Small intestine (tissue), 16 donors: ENCODE data around the gene TOR1AIP2. TPM values are rescaled to one million over a fixed set of nuclear protein-coding genes. Genes with fewer than 3 reads are reported as not detected.

Source experiments
- DNase-seq, 2 donors: peaks; one replicate each; pipeline versions ENCODE4 v3.0.0 to v3.0.0-alpha.2; 2013
- FAIRE-seq: peaks from 2 replicates; lab custom pipeline; 2012; peaks lifted over from hg19 to GRCh38; lab: Jason Lieb, UNC
- H3K27ac ChIP-seq, 3 donors: one replicate each; pipeline ENCODE4 v1.5.1; 2013; ENCODE audit warnings: low read length in 2 of 3, mild to moderate bottlenecking in 2 of 3, control low read depth in 1 of 3, inconsistent platforms in 1 of 3, low read depth in 1 of 3, moderate library complexity in 1 of 3
- H3K27me3 ChIP-seq, 3 donors: one replicate each; pipeline ENCODE4 v1.6.1; 2013; ENCODE audit warnings: low read length in 3 of 3, inconsistent platforms in 1 of 3; ENCODE audit not compliant: control insufficient read depth in 3 of 3, insufficient read depth in 3 of 3
- H3K36me3 ChIP-seq, 3 donors: one replicate each; pipeline ENCODE4 v1.6.1; 2013; ENCODE audit warnings: low read length in 3 of 3, inconsistent platforms in 1 of 3, low read depth in 1 of 3, mild to moderate bottlenecking in 1 of 3, moderate library complexity in 1 of 3; ENCODE audit not compliant: control insufficient read depth in 3 of 3, insufficient read depth in 2 of 3
- H3K4me1 ChIP-seq, 3 donors: one replicate each; pipeline ENCODE4 v1.6.1; 2013; ENCODE audit warnings: low read length in 2 of 3, inconsistent platforms in 1 of 3, low read depth in 1 of 3, mild to moderate bottlenecking in 1 of 3, moderate library complexity in 1 of 3; ENCODE audit not compliant: control insufficient read depth in 3 of 3, insufficient read depth in 2 of 3
- H3K4me3 ChIP-seq, 3 donors: one replicate each; pipeline ENCODE4 v1.5.1; 2013; ENCODE audit warnings: low read length in 3 of 3, control low read depth in 1 of 3, inconsistent platforms in 1 of 3, low read depth in 1 of 3, mild to moderate bottlenecking in 1 of 3, moderate library complexity in 1 of 3
- H3K9me3 ChIP-seq, 2 donors: one replicate each; pipeline ENCODE4 v1.6.1; 2013; ENCODE audit warnings: low read depth in 1 of 2, low read length in 1 of 2; ENCODE audit not compliant: control insufficient read depth in 2 of 2, insufficient read depth in 1 of 2
- WGBS, 3 donors: extraction: QIAGEN DNeasy Blood & Tissue Kit; methylation state at CpG; one replicate each; pipeline ENCODE4 v1.1.7; 2013; 5-methylcytosine and 5-hydroxymethylcytosine counted together
- long read RNA-seq, 10 donors: transcript quantifications; one replicate each; lab custom pipeline, GENCODE V29; 2026
- polyA plus RNA-seq, 4 donors: library from polyadenylated mRNA; stranded (reverse) in 3 of 4; unstranded in 1 of 4; fragments of 200-250 nt in 3 of 4; fragments of 120-200 nt in 1 of 4; gene quantifications; one replicate each; pipeline versions ENCODE4 v1.2.1 to v1.2.3, GENCODE V29; 2013
- donor health status: healthy with polysubstance abuse.
- donor health status: control.
- donor health status: control.
- donor health status: Bipolar disorder and iron deficiency.
- donor health status: healthy.

Gene TOR1AIP2
- 10 to 100 TPM; 13.3 to 73.5 (median 20.9) TPM for polyA plus RNA-seq
- long read RNA-seq, donor 1: 0 reads
- long read RNA-seq, donor 2, full-length matches to known transcripts: 3 of 3 reads
- long read RNA-seq, donor 2, partial matches to known transcripts: 0 of 3 reads
- long read RNA-seq, donor 2, other reads (novel, unspliced or antisense): 0 of 3 reads
- long read RNA-seq, donor 3, full-length matches to known transcripts: 5 of 5 reads
- long read RNA-seq, donor 3, partial matches to known transcripts: 0 of 5 reads
- long read RNA-seq, donor 3, other reads (novel, unspliced or antisense): 0 of 5 reads
- long read RNA-seq, donor 4: 0 reads
- long read RNA-seq, donor 5: 0 reads
- long read RNA-seq, donor 6, full-length matches to known transcripts: 5 of 20 reads
- long read RNA-seq, donor 6, partial matches to known transcripts: 15 of 20 reads
- long read RNA-seq, donor 6, other reads (novel, unspliced or antisense): 0 of 20 reads
- long read RNA-seq, donor 7: 0 reads
- long read RNA-seq, donor 8: 0 reads
- long read RNA-seq, donor 9: 0 reads
- long read RNA-seq, donor 10, full-length matches to known transcripts: 9 of 9 reads
- long read RNA-seq, donor 10, partial matches to known transcripts: 0 of 9 reads
- long read RNA-seq, donor 10, other reads (novel, unspliced or antisense): 0 of 9 reads

GRCh38 chr1:179877586-179878265 lies at the start of gene TOR1AIP2:
Gene TOR1AIP2, minus strand, starts transcription at chr1:179877803. Its CDS starts 25,138 bp downstream, at chr1:179852665.
- H3K4me3 ChIP-seq: peak within 1 kb of the TSS; percentile 59 to 85 (median 76)
- no peaks in the 10 kb centered on the region for H3K27me3 ChIP-seq
- H3K36me3 ChIP-seq: peaks cover 0 to 12% (median 2%) of the 10 kb centered on the region in 3 donors
- peak within 1 kb of the TSS; percentile 62 to 91 (median 67) for H3K27ac ChIP-seq
- no peaks in the 10 kb centered on the region for H3K9me3 ChIP-seq
- H3K4me1 ChIP-seq: peaks cover 0 to 12% (median 4%) of the 10 kb centered on the region in 3 donors
- 3 to 5% (median 3%) methylated on average over 31 of the region's 31 CpGs for WGBS, 3 donors
- DNase-seq (peak; percentile 93), FAIRE-seq (no peak)

GRCh38 chr1:179926850-179927205 lies 49.2 kb upstream of the TOR1AIP2 start:
- WGBS, 3 donors: 97% methylated on average over 3 of the region's 3 CpGs
- Histone ChIP-seq H3K9me3 (no peaks in the 10 kb centered on the region), H3K27ac (no peak overlapping the region), H3K36me3 (no peaks in the 10 kb centered on the region), H3K4me1 (peaks cover 0 to 3% (median 2%) of the 10 kb centered on the region in 3 donors), H3K27me3 (no peaks in the 10 kb centered on the region), H3K4me3 (no peak overlapping the region)
- FAIRE-seq (no peak), DNase-seq (no peak)

GRCh38 chr1:179925922-179926849 lies 48.6 kb upstream of the TOR1AIP2 start:
- DNase-seq (no peak), FAIRE-seq (no peak)
- H3K27me3 ChIP-seq: no peaks in the 10 kb centered on the region
- peaks cover 0 to 3% (median 0%) of the 10 kb centered on the region in 3 donors for H3K36me3 ChIP-seq
- no peaks in the 10 kb centered on the region for H3K9me3 ChIP-seq
- H3K4me3 ChIP-seq: no peak overlapping the region
- peaks cover 0 to 3% (median 2%) of the 10 kb centered on the region in 3 donors for H3K4me1 ChIP-seq
- 78 to 79% (median 78%) methylated on average over 4 of the region's 4 CpGs for WGBS, 3 donors
- H3K27ac ChIP-seq: no peak overlapping the region

GRCh38 chr1:179925302-179925701 lies 47.7 kb upstream of the TOR1AIP2 start:
- H3K4me1 ChIP-seq: peaks cover 0 to 3% (median 2%) of the 10 kb centered on the region in 3 donors
- no peak overlapping the region for H3K27ac ChIP-seq
- H3K4me3 ChIP-seq: no peak overlapping the region
- H3K36me3 ChIP-seq: peaks cover 0 to 5% (median 3%) of the 10 kb centered on the region in 3 donors
- WGBS, 3 donors: 91 to 94% (median 92%) methylated on average over 5 of the region's 5 CpGs
- no peaks in the 10 kb centered on the region for H3K27me3 ChIP-seq
- FAIRE-seq (no peak), DNase-seq (no peak)
- no peaks in the 10 kb centered on the region for H3K9me3 ChIP-seq

GRCh38 chr1:179924268-179924667 lies 46.7 kb upstream of the TOR1AIP2 start:
- H3K36me3 ChIP-seq: peaks cover 0 to 7% (median 3%) of the 10 kb centered on the region in 3 donors
- peaks cover 0 to 3% (median 2%) of the 10 kb centered on the region in 3 donors for H3K4me1 ChIP-seq
- DNase-seq (no peak), FAIRE-seq (no peak)
- no peaks in the 10 kb centered on the region for H3K9me3 ChIP-seq
- no peaks in the 10 kb centered on the region for H3K27me3 ChIP-seq
- WGBS, 3 donors: 88 to 100% (median 100%) methylated on average over 1 of the region's 1 CpG
- H3K4me3 ChIP-seq: no peak overlapping the region
- H3K27ac ChIP-seq: no peak overlapping the region

GRCh38 chr1:179923029-179923428 lies 45.4 kb upstream of the TOR1AIP2 start:
- Histone ChIP-seq H3K27me3 (no peaks in the 10 kb centered on the region), H3K9me3 (no peaks in the 10 kb centered on the region), H3K4me1 (peaks cover 0 to 2% (median under 1%) of the 10 kb centered on the region in 3 donors), H3K27ac (no peak overlapping the region), H3K36me3 (peaks cover under 1 to 8% (median 6%) of the 10 kb centered on the region in 3 donors), H3K4me3 (no peak overlapping the region)
- FAIRE-seq (no peak), DNase-seq (no peak)

GRCh38 chr1:179921981-179922872 lies 44.6 kb upstream of the TOR1AIP2 start:
- H3K4me1 ChIP-seq: no peaks in the 10 kb centered on the region
- FAIRE-seq: no peak
- DNase-seq: no peak
- 86 to 91% (median 91%) methylated on average over 8 of the region's 8 CpGs for WGBS, 3 donors
- H3K9me3 ChIP-seq: no peaks in the 10 kb centered on the region
- H3K4me3 ChIP-seq: no peak overlapping the region
- H3K36me3 ChIP-seq: peaks cover 6 to 13% (median 11%) of the 10 kb centered on the region in 3 donors
- H3K27me3 ChIP-seq: no peaks in the 10 kb centered on the region
- H3K27ac ChIP-seq: no peak overlapping the region
